HepG2 (cell line): ENCODE measurements around the gene FAM89B. TPM values are rescaled to one million over a fixed set of nuclear protein-coding genes. Genes with fewer than 3 reads are reported as not detected.
A peak's percentile ranks its signal among the peaks of the same experiment; 100 is the strongest.

Experiments used
- CEBPG ChIP-seq: IDR thresholded peaks from 2 replicates; pipeline ENCODE4 v1.6.1; 2016
- HNRNPH1 ChIP-seq: fragments of 200-400 bp; formaldehyde crosslinking; optimal IDR thresholded peaks from 2 replicates; pipeline ENCODE3; 2017; ENCODE audit warnings: mild to moderate bottlenecking, low read depth, low read length
- MXD3 ChIP-seq: IDR thresholded peaks from 2 replicates; pipeline ENCODE4 v1.6.1; 2016; ENCODE audit warnings: mild to moderate bottlenecking, missing biosample characterization, missing genetic modification reagents
- PTBP1 ChIP-seq: fragments of 200-400 bp; formaldehyde crosslinking; IDR thresholded peaks from 2 replicates; pipeline ENCODE4 v1.6.1; 2018; ENCODE audit warnings: low read length, low read depth; ENCODE audit not compliant: poor library complexity, severe bottlenecking
- SALL1 ChIP-seq: sonication (generic); formaldehyde crosslinking; IDR thresholded peaks from 2 replicates; pipeline ENCODE4 v1.8.0; 2022; ENCODE audit warnings: mild to moderate bottlenecking, missing genetic modification reagents
- SAP130 ChIP-seq: IDR thresholded peaks from 2 replicates; pipeline ENCODE4 v1.6.1; 2016; ENCODE audit warnings: low read depth
- TCF7 ChIP-seq: sonication (generic); IDR thresholded peaks from 2 replicates; pipeline ENCODE4 v1.6.1; 2016; ENCODE audit warnings: antibody characterized with exemption, low read depth
- THAP9 ChIP-seq: sonication (generic); formaldehyde crosslinking; IDR thresholded peaks from 2 replicates; pipeline ENCODE4; 2020; ENCODE audit warnings: missing genetic modification reagents, mild to moderate bottlenecking, borderline replicate concordance
- ZBTB1 ChIP-seq: sonication (generic); formaldehyde crosslinking; IDR thresholded peaks from 2 replicates; pipeline ENCODE4 v1.4.0; 2020; ENCODE audit warnings: missing genetic modification reagents, borderline replicate concordance
- ZFX ChIP-seq: sonication (generic); formaldehyde crosslinking; IDR thresholded peaks from 2 replicates; pipeline ENCODE4 v1.4.0; 2020; ENCODE audit warnings: mild to moderate bottlenecking, low read depth, missing genetic modification reagents, moderate library complexity
- ZNF276 ChIP-seq: sonication (generic); formaldehyde crosslinking; IDR thresholded peaks from 2 replicates; pipeline ENCODE4 v1.4.0; 2020; ENCODE audit warnings: mild to moderate bottlenecking, low read depth, missing genetic modification reagents
- ZNF350 ChIP-seq: sonication (generic); formaldehyde crosslinking; IDR thresholded peaks from 2 replicates; pipeline ENCODE4 v1.4.0; 2020; ENCODE audit warnings: mild to moderate bottlenecking, low read depth, missing genetic modification reagents, borderline replicate concordance
- polyA plus RNA-seq, 8 experiments: library from polyadenylated mRNA; depleted of rRNA in 3 of 8; stranded (reverse) in 7 of 8; unstranded in 1 of 8; fragments of >200 nt; fragmentation: Illumina TruSeq in 4 of 8; extraction: Trizol in 4 of 8; gene quantifications; 2 replicates each; pipeline versions ENCODE4 v1.2.1 to v1.2.3, GENCODE V29; 2011 to 2016; ENCODE audit warnings: low read depth in 4 of 8, missing spikeins in 1 of 8, mixed read lengths in 1 of 8; ENCODE audit not compliant: insufficient read depth in 1 of 8
- total RNA-seq, 5 experiments: library from RNA; depleted of rRNA; stranded (reverse); fragments of >200 nt; fragmentation: Illumina TruSeq; extraction: Trizol; gene quantifications; 2 replicates each; pipeline ENCODE4 v1.2.3, GENCODE V29; 2016; ENCODE audit warnings: low read depth in 1 of 5
- TF ChIP-seq, protein P1 (sequence below): sonication (generic); formaldehyde crosslinking; IDR thresholded peaks from 2 replicates; pipeline ENCODE4 v1.4.0; 2020; ENCODE audit warnings: missing genetic modification reagents
- TF ChIP-seq, protein P2 (sequence below): sonication (generic); formaldehyde crosslinking; IDR thresholded peaks from 2 replicates; pipeline ENCODE4 v1.5.0; 2020; ENCODE audit warnings: missing genetic modification reagents, mild to moderate bottlenecking, borderline replicate concordance
- TF ChIP-seq, protein P3 (sequence below): sonication (generic); formaldehyde crosslinking; IDR thresholded peaks from 2 replicates; pipeline ENCODE4 v1.8.1; 2022; ENCODE audit warnings: mild to moderate bottlenecking, missing genetic modification reagents

Gene FAM89B
- total and polyA plus RNA-seq, 2 of the 13 experiments (the other 11 are each of a cell fraction or from before 2014, with no cell fraction given) = 5.7 to 8.0 TPM

GRCh38 chr11:65560555-65561418 is 11.6 kb upstream of the FAM89B start (continued):
- TF ChIP-seq ZNF276 = no peak
- TF ChIP-seq ZFX (CRISPR knock-in tag) = 0 out of 2 replicates have a peak, but pooled peaks have one; percentile 5
- TF ChIP-seq, protein P1, sequence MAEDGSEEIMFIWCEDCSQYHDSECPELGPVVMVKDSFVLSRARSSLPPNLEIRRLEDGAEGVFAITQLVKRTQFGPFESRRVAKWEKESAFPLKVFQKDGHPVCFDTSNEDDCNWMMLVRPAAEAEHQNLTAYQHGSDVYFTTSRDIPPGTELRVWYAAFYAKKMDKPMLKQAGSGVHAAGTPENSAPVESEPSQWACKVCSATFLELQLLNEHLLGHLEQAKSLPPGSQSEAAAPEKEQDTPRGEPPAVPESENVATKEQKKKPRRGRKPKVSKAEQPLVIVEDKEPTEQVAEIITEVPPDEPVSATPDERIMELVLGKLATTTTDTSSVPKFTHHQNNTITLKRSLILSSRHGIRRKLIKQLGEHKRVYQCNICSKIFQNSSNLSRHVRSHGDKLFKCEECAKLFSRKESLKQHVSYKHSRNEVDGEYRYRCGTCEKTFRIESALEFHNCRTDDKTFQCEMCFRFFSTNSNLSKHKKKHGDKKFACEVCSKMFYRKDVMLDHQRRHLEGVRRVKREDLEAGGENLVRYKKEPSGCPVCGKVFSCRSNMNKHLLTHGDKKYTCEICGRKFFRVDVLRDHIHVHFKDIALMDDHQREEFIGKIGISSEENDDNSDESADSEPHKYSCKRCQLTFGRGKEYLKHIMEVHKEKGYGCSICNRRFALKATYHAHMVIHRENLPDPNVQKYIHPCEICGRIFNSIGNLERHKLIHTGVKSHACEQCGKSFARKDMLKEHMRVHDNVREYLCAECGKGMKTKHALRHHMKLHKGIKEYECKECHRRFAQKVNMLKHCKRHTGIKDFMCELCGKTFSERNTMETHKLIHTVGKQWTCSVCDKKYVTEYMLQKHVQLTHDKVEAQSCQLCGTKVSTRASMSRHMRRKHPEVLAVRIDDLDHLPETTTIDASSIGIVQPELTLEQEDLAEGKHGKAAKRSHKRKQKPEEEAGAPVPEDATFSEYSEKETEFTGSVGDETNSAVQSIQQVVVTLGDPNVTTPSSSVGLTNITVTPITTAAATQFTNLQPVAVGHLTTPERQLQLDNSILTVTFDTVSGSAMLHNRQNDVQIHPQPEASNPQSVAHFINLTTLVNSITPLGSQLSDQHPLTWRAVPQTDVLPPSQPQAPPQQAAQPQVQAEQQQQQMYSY = peak; percentile 92
- no peak for TF ChIP-seq PTBP1
- 0 out of 2 replicates have a peak, but pooled peaks have one; percentile 2 for TF ChIP-seq MXD3 (CRISPR knock-in tag)
- 0 out of 2 replicates have a peak, but pooled peaks have one; percentile 9 for TF ChIP-seq SALL1 (CRISPR knock-in tag)
- no peak for TF ChIP-seq TCF7
- TF ChIP-seq ZNF350 = 0 out of 2 replicates have a peak, but pooled peaks have one; percentile 35
- no peak for TF ChIP-seq ZBTB1 (CRISPR knock-in tag)
- TF ChIP-seq SAP130 (CRISPR knock-in tag) = 0 out of 2 replicates have a peak, but pooled peaks have one; percentile 14
- TF ChIP-seq, protein P2, sequence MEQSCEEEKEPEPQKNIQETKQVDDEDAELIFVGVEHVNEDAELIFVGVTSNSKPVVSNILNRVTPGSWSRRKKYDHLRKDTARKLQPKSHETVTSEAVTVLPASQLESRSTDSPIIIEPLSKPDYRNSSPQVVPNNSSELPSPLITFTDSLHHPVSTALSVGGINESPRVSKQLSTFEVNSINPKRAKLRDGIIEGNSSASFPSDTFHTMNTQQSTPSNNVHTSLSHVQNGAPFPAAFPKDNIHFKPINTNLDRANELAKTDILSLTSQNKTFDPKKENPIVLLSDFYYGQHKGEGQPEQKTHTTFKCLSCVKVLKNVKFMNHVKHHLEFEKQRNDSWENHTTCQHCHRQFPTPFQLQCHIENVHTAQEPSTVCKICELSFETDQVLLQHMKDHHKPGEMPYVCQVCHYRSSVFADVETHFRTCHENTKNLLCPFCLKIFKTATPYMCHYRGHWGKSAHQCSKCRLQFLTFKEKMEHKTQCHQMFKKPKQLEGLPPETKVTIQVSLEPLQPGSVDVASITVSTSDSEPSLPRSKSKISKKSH = 0 out of 2 replicates have a peak, but pooled peaks have one; percentile 17
- TF ChIP-seq CEBPG (CRISPR knock-in tag) = no peak
- TF ChIP-seq, protein P3, sequence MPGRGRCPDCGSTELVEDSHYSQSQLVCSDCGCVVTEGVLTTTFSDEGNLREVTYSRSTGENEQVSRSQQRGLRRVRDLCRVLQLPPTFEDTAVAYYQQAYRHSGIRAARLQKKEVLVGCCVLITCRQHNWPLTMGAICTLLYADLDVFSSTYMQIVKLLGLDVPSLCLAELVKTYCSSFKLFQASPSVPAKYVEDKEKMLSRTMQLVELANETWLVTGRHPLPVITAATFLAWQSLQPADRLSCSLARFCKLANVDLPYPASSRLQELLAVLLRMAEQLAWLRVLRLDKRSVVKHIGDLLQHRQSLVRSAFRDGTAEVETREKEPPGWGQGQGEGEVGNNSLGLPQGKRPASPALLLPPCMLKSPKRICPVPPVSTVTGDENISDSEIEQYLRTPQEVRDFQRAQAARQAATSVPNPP (CRISPR knock-in tag) = no peak
- no peak for TF ChIP-seq HNRNPH1
- TF ChIP-seq THAP9 (CRISPR knock-in tag) = no peak
